Effector memory CD8-positive, alpha-beta T cell (primary cell): Measurements from ENCODE around the gene CACNA1C.

Experiments used
- ATAC-seq: fragments of 150-1000 bp; cut with Tn5 transposase; replicated peaks from 2 replicates; pipeline ENCODE4 v1.10.0; 2021; ENCODE audit warnings: mild to moderate bottlenecking, moderate library complexity
- DNase-seq, 3 experiments: peaks; one replicate each; pipeline ENCODE4 v3.0.0; 2021
- H3K27ac Mint-ChIP-seq, 2 donors: one replicate each; pipeline ENCODE4 v1.8.0; 2022; ENCODE audit warnings: mild to moderate bottlenecking in 2 of 2, mixed read lengths in 2 of 2, moderate library complexity in 2 of 2
- H3K27me3 Mint-ChIP-seq, 2 donors: one replicate each; pipeline ENCODE4 v1.8.0; 2022; ENCODE audit warnings: mixed read lengths in 2 of 2
- H3K36me3 Mint-ChIP-seq: one replicate; pipeline ENCODE4 v1.8.0; 2022; ENCODE audit warnings: mild to moderate bottlenecking, moderate library complexity, mixed read lengths; ENCODE audit not compliant: insufficient read depth
- H3K4me1 Mint-ChIP-seq, 2 donors: one replicate each; pipeline ENCODE4 v1.8.0; 2022; ENCODE audit warnings: low read depth in 2 of 2, mixed read lengths in 2 of 2
- H3K4me3 Mint-ChIP-seq, 2 donors: one replicate each; pipeline ENCODE4 v1.8.0; 2022; ENCODE audit warnings: mild to moderate bottlenecking in 2 of 2, mixed read lengths in 2 of 2, moderate library complexity in 2 of 2
- H3K9me3 Mint-ChIP-seq, 2 donors: one replicate each; pipeline ENCODE4 v1.8.0; 2022; ENCODE audit warnings: mixed read lengths in 2 of 2

Gene CACNA1C

GRCh38 chr12:2325519-2325918, 272.7 kb downstream of the CACNA1C start:
- no peak for DNase-seq
- peaks cover 48 to 57% of the 10 kb centered on the region in 2 donors for H3K27me3 Mint-ChIP-seq
- no peak overlapping the region for H3K27ac Mint-ChIP-seq
- no peaks in the 10 kb centered on the region for H3K36me3 Mint-ChIP-seq
- H3K4me1 Mint-ChIP-seq: no peaks in the 10 kb centered on the region
- ATAC-seq: no peak
- no peaks in the 10 kb centered on the region for H3K9me3 Mint-ChIP-seq
- H3K4me3 Mint-ChIP-seq: no peak overlapping the region

- ATAC-seq (no peak), DNase-seq (no peak)
- Mint-ChIP-seq H3K4me1 (no peaks in the 10 kb centered on the region), H3K27me3 (peaks cover 45 to 52% of the 10 kb centered on the region in 2 donors), H3K4me3 (no peak overlapping the region), H3K9me3 (no peaks in the 10 kb centered on the region), H3K36me3 (no peaks in the 10 kb centered on the region), H3K27ac (no peak overlapping the region)
These were observed 273.7 kb downstream of the CACNA1C start for GRCh38 chr12:2326470-2326869.

GRCh38 chr12:2328661-2329060, 275.9 kb downstream of the CACNA1C start:
- DNase-seq (no peak), ATAC-seq (no peak)
- Mint-ChIP-seq H3K4me3 (no peak overlapping the region), H3K4me1 (no peaks in the 10 kb centered on the region), H3K36me3 (no peaks in the 10 kb centered on the region), H3K9me3 (no peaks in the 10 kb centered on the region), H3K27ac (no peak overlapping the region), H3K27me3 (peaks cover 28 to 47% of the 10 kb centered on the region in 2 donors)

- no peak overlapping the region for H3K4me3 Mint-ChIP-seq
- H3K27ac Mint-ChIP-seq: no peak overlapping the region
- peaks cover 19 to 45% of the 10 kb centered on the region in 2 donors for H3K27me3 Mint-ChIP-seq
- DNase-seq (no peak), ATAC-seq (no peak)
- no peaks in the 10 kb centered on the region for H3K4me1 Mint-ChIP-seq
- H3K9me3 Mint-ChIP-seq: no peaks in the 10 kb centered on the region
- H3K36me3 Mint-ChIP-seq: no peaks in the 10 kb centered on the region
These were observed 276.9 kb downstream of the CACNA1C start for GRCh38 chr12:2329661-2330210.

- no peaks in the 10 kb centered on the region for H3K9me3 Mint-ChIP-seq
- H3K4me3 Mint-ChIP-seq: no peak overlapping the region
- peaks cover 26 to 51% of the 10 kb centered on the region in 2 donors for H3K27me3 Mint-ChIP-seq
- no peak for DNase-seq
- H3K36me3 Mint-ChIP-seq: no peaks in the 10 kb centered on the region
- H3K27ac Mint-ChIP-seq: no peak overlapping the region
- no peak for ATAC-seq
- H3K4me1 Mint-ChIP-seq: no peaks in the 10 kb centered on the region
These were observed 279.4 kb downstream of the CACNA1C start for GRCh38 chr12:2332236-2332635.

GRCh38 chr12:2332947-2333346, 280.2 kb downstream of the CACNA1C start:
- peaks cover 33 to 51% of the 10 kb centered on the region in 2 donors for H3K27me3 Mint-ChIP-seq
- no peaks in the 10 kb centered on the region for H3K36me3 Mint-ChIP-seq
- ATAC-seq (no peak), DNase-seq (no peak)
- no peak overlapping the region for H3K27ac Mint-ChIP-seq
- no peaks in the 10 kb centered on the region for H3K4me1 Mint-ChIP-seq
- no peak overlapping the region for H3K4me3 Mint-ChIP-seq
- no peaks in the 10 kb centered on the region for H3K9me3 Mint-ChIP-seq

GRCh38 chr12:2333491-2334195, 280.9 kb downstream of the CACNA1C start:
- H3K36me3 Mint-ChIP-seq: no peaks in the 10 kb centered on the region
- H3K4me1 Mint-ChIP-seq: no peaks in the 10 kb centered on the region
- no peak overlapping the region for H3K4me3 Mint-ChIP-seq
- DNase-seq (no peak), ATAC-seq (no peak)
- H3K27me3 Mint-ChIP-seq: peaks cover 36 to 54% of the 10 kb centered on the region in 2 donors
- no peak overlapping the region for H3K27ac Mint-ChIP-seq
- H3K9me3 Mint-ChIP-seq: no peaks in the 10 kb centered on the region

- no peaks in the 10 kb centered on the region for H3K4me1 Mint-ChIP-seq
- no peak overlapping the region for H3K4me3 Mint-ChIP-seq
- H3K27me3 Mint-ChIP-seq: peaks cover 36 to 54% of the 10 kb centered on the region in 2 donors
- no peaks in the 10 kb centered on the region for H3K9me3 Mint-ChIP-seq
- no peak for DNase-seq
- no peak overlapping the region for H3K27ac Mint-ChIP-seq
- no peaks in the 10 kb centered on the region for H3K36me3 Mint-ChIP-seq
- ATAC-seq: no peak
These were observed 281.5 kb downstream of the CACNA1C start for GRCh38 chr12:2334271-2334670.

- no peaks in the 10 kb centered on the region for H3K36me3 Mint-ChIP-seq
- no peak overlapping the region for H3K27ac Mint-ChIP-seq
- H3K27me3 Mint-ChIP-seq: peaks cover 36 to 54% of the 10 kb centered on the region in 2 donors
- H3K4me3 Mint-ChIP-seq: no peak overlapping the region
- H3K9me3 Mint-ChIP-seq: no peaks in the 10 kb centered on the region
- DNase-seq (no peak), ATAC-seq (no peak)
- no peaks in the 10 kb centered on the region for H3K4me1 Mint-ChIP-seq
These were observed 281.9 kb downstream of the CACNA1C start for GRCh38 chr12:2334689-2335088.

GRCh38 chr12:2335109-2335508, 282.3 kb downstream of the CACNA1C start:
- Mint-ChIP-seq H3K27me3 (peaks cover 36 to 54% of the 10 kb centered on the region in 2 donors), H3K36me3 (no peaks in the 10 kb centered on the region), H3K27ac (no peak overlapping the region), H3K4me1 (no peaks in the 10 kb centered on the region), H3K4me3 (no peak overlapping the region), H3K9me3 (no peaks in the 10 kb centered on the region)
- no peak for DNase-seq
- ATAC-seq: no peak

- Mint-ChIP-seq H3K9me3 (no peaks in the 10 kb centered on the region), H3K27me3 (peaks cover 36 to 54% of the 10 kb centered on the region in 2 donors), H3K4me3 (no peak overlapping the region), H3K4me1 (no peaks in the 10 kb centered on the region), H3K36me3 (no peaks in the 10 kb centered on the region), H3K27ac (no peak overlapping the region)
- ATAC-seq (no peak), DNase-seq (no peak)
These were observed 282.7 kb downstream of the CACNA1C start for GRCh38 chr12:2335513-2335912.

GRCh38 chr12:2335916-2336315, 283.1 kb downstream of the CACNA1C start:
- peaks cover 36 to 56% of the 10 kb centered on the region in 2 donors for H3K27me3 Mint-ChIP-seq
- DNase-seq (no peak), ATAC-seq (no peak)
- H3K4me3 Mint-ChIP-seq: no peak overlapping the region
- H3K27ac Mint-ChIP-seq: no peak overlapping the region
- H3K36me3 Mint-ChIP-seq: no peaks in the 10 kb centered on the region
- no peaks in the 10 kb centered on the region for H3K4me1 Mint-ChIP-seq
- no peaks in the 10 kb centered on the region for H3K9me3 Mint-ChIP-seq

GRCh38 chr12:2336409-2336829, 283.6 kb downstream of the CACNA1C start:
- DNase-seq: no peak
- no peak for ATAC-seq
- H3K27me3 Mint-ChIP-seq: peaks cover 32 to 61% of the 10 kb centered on the region in 2 donors

More at GRCh38 chr12:2336409-2336829, 283.6 kb downstream of the CACNA1C start:
- H3K4me1 Mint-ChIP-seq: no peaks in the 10 kb centered on the region
- H3K9me3 Mint-ChIP-seq: no peaks in the 10 kb centered on the region
- H3K36me3 Mint-ChIP-seq: no peaks in the 10 kb centered on the region
- H3K27ac Mint-ChIP-seq: no peak overlapping the region
- H3K4me3 Mint-ChIP-seq: no peak overlapping the region
